Measurements from ENCODE around the gene MTRF1.
"Not testable (repeated sequence)": the region's sequence is repeated elsewhere in the genome, so short reads cannot be mapped to it uniquely, and the experiment has no call there.

MTRF1 gene

GRCh38 chr13:41279156-41279555 lies 15.8 kb upstream of the MTRF1 start:
- DNase-seq (ENCODE audit: low read depth), result not testable (repeated sequence)

- no peak for DNase-seq (ENCODE audit: low read depth)
Measured at GRCh38 chr13:41276824-41277223, 13.4 kb upstream of the MTRF1 start.

GRCh38 chr13:41274881-41275280 lies 11.5 kb upstream of the MTRF1 start:
- DNase-seq (ENCODE audit: low read depth), result no peak

- DNase-seq (ENCODE audit: low read depth), result no peak
Measured at GRCh38 chr13:41273831-41274441, 10.6 kb upstream of the MTRF1 start.

GRCh38 chr13:41271456-41272285 lies 8.3 kb upstream of the MTRF1 start:
- no peak for DNase-seq (ENCODE audit: low read depth)

- no peak for DNase-seq (ENCODE audit: low read depth)
Measured at GRCh38 chr13:41268764-41269163, 5.4 kb upstream of the MTRF1 start.

- DNase-seq (ENCODE audit: low read depth), result no peak
Measured at GRCh38 chr13:41267106-41267505, 3.7 kb upstream of the MTRF1 start.

GRCh38 chr13:41259875-41260501 lies 3.4 kb downstream of the MTRF1 start:
- DNase-seq (ENCODE audit: low read depth), result no peak

- no peak for DNase-seq (ENCODE audit: low read depth)
Measured at GRCh38 chr13:41257535-41257934, 5.8 kb downstream of the MTRF1 start.

GRCh38 chr13:41254902-41255301 lies 8.5 kb downstream of the MTRF1 start:
- DNase-seq (ENCODE audit: low read depth), result no peak

- no peak for DNase-seq (ENCODE audit: low read depth)
Measured at GRCh38 chr13:41250993-41251392, 12.4 kb downstream of the MTRF1 start.

- no peak for DNase-seq (ENCODE audit: low read depth)
Measured at GRCh38 chr13:41246969-41247680, 16.3 kb downstream of the MTRF1 start.

GRCh38 chr13:41244556-41244955 lies 18.8 kb downstream of the MTRF1 start:
- no peak for DNase-seq (ENCODE audit: low read depth)

- DNase-seq (ENCODE audit: low read depth), result no peak
Measured at GRCh38 chr13:41241626-41242025, 21.8 kb downstream of the MTRF1 start.

- no peak for DNase-seq (ENCODE audit: low read depth)
Measured at GRCh38 chr13:41236369-41236768, 27.0 kb downstream of the MTRF1 start.

- DNase-seq (ENCODE audit: low read depth), result no peak
Measured at GRCh38 chr13:41232578-41233480, 30.5 kb downstream of the MTRF1 start.

- DNase-seq (ENCODE audit: low read depth), result no peak
Measured at GRCh38 chr13:41231786-41232185, 31.6 kb downstream of the MTRF1 start.

- no peak for DNase-seq (ENCODE audit: low read depth)
Measured at GRCh38 chr13:41231025-41231677, 32.2 kb downstream of the MTRF1 start.

GRCh38 chr13:41229356-41229755 lies 34.0 kb downstream of the MTRF1 start:
- no peak for DNase-seq (ENCODE audit: low read depth)

GRCh38 chr13:41224113-41225110 lies 39.0 kb downstream of the MTRF1 start:
- DNase-seq (ENCODE audit: low read depth), result no peak
